Measurements from ENCODE around the gene CBFA2T3.

The CBFA2T3 gene

DNA sequence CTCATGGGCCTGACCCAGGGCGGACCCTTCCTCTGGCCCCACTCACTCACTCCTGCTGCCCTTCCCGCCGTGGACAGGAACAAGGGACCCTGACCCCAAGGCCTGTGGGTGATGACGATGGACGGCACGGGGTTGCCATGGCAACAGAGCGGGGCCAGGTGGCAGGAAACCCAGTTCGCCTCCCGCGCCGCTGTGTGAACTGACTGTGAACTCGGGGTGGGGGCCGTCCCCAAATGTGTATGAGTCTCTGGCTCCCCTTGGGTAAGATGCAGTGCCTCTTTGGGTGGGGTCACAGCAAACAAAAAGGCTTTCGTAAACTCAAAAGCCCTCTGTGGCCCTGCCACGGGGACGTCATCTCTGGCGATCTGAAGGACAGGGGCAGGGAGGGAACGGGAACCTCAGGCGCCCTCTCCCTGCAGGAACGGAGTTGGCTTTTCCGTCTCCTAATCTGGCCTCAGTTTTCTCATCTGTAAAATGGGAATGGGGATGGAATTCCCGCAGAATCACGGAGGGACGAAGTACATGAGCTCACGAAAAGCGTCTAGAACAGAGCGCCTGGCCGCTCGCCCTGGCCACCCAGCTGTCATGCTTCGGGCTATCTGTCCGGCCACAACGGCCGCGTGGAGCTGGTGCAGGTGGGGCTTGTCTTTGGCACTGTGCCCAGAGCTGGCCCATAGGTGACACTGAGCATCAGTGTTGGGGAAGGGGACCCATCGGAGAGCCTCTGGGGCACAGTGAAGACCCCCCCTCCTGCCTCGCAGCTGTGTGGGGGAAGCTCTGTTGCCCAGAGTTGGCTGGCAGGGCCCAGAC lies 65.7 kb downstream of the CBFA2T3 start:
- in situ Hi-C loops (cut with HindIII; ENCODE audit: low sequenced_read_pairs): no loop called here

DNA sequence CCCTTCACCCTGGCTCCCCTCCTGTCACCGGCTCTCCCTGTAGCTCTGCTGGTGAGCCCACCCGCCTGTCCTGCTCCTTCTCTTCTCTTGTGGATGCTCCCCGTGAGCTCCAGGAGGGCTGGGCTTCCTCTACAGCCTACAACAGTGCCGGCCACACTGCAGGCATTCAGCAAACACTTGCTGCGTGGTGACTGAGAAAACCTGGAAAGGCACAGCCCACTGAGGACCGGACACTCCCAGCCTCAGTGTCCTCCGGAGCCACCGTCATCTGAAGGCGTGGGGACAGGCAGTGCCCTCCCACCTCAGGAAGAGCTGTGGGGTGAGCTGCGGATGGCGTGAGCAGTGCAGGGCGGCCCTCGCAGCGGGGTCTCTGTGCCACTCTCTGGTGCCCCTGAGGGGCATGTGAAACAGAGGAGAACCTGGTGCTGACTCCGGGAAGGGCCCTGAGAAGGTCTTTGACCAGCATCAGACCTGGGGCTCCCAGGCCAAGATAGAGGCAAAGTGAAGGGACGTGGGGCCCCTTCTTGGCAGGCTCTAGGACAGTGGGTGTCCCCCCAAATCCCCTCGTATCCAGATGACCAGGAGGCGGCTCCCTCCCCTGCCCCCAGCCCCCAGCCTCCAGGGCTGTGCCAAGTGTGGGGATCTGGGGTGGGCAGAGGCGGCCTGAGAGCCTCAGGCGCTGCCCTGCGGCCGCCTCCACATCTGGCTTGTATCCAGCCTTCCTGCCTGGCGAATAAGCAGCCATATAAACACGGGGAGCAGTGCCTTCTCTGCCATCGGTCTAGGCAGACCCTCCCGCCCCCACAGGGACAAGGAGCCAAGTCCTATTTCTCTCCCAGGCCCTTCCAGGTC lies 66.5 kb downstream of the CBFA2T3 start:
- in situ Hi-C loops (cut with HindIII; ENCODE audit: low sequenced_read_pairs): no loop called here

DNA sequence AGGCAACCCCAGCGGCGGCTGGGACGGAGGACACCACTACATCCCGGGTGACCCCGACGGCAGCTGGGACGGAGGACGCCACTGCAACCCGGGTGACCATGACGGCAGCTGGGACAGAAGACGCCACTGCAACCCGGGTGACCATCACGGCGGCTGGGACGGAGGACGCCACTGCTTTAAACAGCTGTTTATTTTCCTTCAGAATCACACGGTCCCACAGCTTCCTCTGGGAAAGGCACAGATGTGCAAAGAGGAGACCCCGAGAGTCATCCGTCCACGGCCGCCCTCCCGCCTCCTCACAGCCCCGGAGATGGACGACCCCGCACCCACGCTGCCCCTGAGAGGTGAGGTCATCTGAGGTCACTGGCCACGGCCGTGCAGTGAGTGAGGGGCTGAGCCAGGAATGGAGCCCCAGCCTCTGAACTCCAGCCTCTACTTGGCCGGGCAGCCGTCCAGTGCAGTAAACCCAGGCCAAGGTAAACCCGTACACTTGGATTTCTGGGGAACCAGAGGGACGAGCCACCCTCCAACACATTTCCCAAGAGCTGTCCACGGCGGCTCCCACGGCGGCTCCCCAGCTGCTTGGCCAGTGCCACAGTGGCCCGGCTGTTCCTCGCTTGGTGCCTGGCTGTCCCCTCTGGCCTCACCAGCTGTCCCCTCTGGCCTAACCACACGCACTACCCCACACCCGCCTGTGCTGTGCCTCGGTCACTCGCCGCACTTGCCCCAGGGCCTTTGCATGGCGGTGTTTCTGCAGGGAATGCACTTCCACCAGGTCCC lies 67.4 kb downstream of the CBFA2T3 start:
- in situ Hi-C loops (cut with HindIII; ENCODE audit: low sequenced_read_pairs): no loop called here

DNA sequence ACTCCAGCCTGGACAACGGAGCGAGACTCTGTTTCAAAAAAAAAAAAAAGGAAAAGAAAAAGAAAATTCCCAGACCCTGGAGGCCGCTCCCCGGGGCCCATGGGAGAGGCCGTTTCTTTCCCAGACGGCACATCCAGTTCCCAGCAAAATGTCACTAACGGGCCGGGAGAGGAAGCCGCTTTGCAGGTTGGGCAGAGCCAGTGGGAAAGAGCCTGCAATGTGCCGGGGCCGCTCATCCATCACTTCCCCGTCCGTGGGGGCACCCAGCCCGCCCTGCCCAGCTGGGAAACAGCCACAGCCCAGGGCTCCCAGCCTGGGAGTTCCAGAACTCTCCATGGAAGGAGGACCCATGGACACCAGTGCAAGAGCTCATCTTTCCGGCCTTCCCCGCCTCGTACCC lies 68.7 kb downstream of the CBFA2T3 start:
- in situ Hi-C loops (cut with HindIII; ENCODE audit: low sequenced_read_pairs): no loop called here

DNA sequence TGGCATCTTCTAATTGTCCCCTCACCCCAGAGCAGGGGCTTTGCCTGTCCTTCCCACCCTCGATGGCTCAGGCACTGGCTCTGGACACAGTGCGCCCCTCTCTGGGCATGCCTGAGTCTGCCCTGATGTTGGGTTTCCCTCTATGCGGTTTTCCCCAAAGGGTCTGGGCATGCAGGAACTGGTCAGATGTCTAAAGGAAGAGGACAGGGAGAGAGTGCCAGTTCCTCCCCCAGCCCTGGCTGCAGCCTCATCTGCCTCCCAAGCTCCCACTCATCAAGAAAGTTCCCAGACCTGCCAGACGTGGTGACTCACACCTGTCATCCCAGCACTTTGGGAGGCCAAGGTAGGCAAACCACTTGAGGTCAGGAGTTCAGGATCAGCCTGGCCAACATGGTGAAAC lies 69.2 kb downstream of the CBFA2T3 start:
- in situ Hi-C loops (cut with HindIII; ENCODE audit: low sequenced_read_pairs): no loop called here

DNA sequence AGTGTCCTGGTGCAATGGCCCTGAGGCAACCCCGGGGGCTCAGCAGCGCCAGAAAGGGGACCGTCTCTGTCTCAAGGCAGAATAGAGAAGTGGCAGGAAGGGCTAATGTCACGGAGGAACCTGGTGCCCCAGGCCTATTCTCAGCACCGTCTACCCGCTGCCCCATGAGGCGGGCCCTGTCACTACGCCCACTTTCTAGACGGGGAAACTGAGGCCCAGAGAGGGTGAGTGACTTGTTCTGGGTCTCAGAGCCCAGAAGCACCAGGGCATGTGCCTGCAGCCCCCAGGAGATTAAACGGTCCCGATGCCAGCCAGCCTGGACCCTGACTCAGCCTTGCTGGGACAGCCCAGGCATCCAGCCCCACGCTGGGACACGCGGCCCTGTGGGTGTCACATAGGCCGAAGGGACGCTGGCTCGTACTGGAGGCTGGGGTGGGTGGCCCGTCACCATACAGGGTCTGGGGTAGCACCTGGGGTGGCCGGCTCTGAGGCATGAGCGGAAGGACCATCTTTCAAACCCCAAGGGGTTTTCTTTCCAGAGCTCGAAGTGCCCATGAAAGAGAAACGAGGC lies 70.4 kb downstream of the CBFA2T3 start:
- in situ Hi-C loops (cut with HindIII; ENCODE audit: low sequenced_read_pairs): no loop called here

DNA sequence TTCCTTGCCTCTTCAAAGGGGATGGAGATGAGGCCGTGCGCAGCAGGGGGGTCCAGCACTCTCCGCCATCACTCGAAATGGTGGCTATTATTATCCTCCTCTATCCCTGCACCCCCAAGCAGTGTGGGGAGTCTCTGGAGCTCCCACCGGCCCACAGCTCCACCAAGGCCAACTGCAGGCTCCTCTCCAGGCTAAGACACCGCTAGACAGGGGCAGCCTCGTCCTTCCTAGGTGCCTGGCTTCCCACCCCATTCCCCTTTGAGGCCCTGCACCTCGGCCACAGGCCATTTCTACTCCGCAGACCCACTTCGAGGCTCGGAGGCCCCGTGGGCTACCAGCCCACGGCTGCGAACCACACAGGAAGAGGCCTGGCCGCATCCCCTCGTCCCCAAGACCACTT lies 71.0 kb downstream of the CBFA2T3 start:
- in situ Hi-C loops (cut with HindIII; ENCODE audit: low sequenced_read_pairs): no loop called here

DNA sequence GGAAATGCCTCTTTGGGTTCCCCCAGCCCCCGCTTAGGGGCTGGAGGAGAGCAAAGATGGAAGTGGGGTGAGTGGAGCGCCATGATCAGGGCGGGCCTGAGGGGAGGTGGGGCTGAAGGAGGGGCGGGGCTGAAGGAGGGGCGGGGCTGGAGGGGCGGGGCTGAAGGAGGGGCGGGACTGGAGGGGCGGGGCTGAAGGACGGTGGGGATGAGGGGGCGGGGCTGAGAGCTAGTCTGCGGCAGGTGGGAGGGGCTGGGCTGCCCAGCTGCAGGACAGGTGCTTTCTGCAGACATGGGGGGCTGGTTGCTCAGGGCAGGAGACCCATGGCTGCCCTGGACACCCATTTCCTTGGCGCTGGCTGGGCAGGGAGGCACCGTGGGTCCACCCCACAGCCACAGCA lies 71.4 kb downstream of the CBFA2T3 start:
- in situ Hi-C loops (cut with HindIII; ENCODE audit: low sequenced_read_pairs): no loop called here

DNA sequence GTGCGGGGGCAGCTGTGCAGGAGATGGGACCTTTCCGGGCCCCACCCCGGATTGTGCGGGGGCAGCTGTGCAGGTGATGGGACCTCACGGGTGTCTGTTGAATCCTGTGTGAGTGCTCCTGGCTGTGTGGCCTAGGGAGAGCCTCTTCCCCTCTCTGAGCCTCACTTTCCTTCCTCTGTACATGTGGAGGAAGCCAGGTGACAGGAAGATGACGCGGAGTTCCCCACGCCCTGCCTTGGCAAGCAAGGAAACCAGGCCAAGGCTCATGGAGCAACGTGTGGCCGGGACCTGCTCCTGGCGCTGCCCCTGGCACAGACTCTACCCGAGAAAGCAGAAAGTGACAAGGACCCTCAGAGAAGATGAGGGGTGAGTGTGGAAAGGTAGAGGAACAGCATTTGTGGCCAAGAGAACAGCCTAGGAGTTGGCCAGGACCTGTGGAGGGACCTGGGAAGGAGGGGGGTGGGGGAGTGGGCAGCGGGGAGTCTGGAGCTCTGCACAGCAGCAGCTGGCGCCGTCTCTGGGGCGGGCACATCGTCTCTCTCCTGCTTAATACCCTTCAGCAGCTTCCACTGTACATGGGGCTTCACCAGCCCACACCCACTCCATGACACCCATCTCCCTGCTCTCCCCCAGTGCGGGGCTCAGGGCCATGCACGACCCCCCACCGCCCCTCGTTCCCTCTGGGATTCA lies 72.2 kb downstream of the CBFA2T3 start:
- in situ Hi-C loops (cut with HindIII; ENCODE audit: low sequenced_read_pairs): no loop called here

DNA sequence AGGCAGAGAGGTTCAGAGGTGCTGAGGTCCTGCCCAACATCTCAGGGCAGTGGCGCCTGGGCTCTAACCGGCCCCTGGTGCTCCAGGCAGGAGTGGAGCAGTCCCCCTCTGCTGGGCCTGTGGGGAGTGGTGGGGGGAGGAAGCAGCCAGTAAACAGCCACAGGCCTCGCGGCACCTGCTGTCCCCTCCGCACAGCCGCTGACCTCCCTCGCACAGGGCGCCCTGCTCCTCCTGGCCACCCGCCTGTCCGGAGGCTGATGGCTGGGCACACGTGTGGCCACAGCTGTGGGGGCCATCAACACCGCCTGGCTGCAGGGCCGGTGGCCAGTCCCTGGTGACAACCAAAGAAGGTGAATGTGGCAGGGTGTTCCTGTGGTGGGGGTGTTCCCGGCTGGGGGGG lies 73.7 kb downstream of the CBFA2T3 start:
- in situ Hi-C loops (cut with HindIII; ENCODE audit: low sequenced_read_pairs): no loop called here

DNA sequence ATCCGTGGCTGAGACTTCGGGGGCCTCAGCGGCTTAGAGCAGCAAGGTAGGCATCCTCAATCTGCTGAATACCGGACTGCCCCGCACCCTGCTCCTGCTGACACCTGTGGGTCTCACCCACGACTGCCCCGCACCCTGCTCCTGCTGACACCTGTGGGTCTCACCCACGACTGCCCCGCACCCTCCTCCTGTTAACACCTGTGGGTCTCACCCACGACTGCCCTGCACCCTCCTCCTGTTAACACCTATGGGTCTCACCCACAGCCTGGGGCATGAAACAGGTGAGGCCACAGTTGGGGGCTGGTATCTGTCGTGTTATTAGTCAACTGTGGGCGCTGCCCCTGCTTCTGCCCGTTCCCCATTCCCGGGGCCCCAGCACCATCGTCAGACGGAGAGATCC lies 74.3 kb downstream of the CBFA2T3 start:
- in situ Hi-C loops (cut with HindIII; ENCODE audit: low sequenced_read_pairs): no loop called here

DNA sequence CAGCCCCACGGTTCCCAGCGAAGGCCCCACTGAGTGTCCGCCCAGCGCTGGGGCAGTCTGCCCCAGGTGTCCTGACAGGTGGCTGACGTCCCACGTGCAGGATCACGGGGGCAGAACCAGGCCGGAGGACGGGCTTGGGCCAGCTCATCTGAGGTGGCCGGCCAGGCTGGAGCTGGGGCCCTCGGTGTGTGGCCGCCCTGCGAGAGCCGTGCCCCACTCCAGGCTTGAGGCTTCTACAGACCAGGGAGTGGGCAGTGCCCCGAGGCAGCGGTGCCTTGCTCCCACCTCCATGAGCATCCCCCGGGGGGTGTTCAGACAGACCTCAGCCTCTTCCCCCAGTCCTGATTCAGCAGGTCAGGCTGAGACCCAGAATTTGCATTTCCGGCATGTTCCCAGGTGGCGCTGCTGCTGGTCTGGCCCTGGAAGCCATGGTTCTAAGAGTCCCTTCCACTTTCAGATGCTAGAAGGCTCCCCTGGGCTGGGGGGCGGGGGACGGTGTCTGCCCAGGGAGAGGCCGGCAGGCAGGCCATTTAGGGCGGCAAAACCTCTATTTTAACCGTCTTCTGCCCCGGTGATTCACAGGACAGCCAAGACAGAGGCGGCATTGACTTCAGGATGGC lies 75.2 kb downstream of the CBFA2T3 start:
- in situ Hi-C loops (cut with HindIII; ENCODE audit: low sequenced_read_pairs): no loop called here

DNA sequence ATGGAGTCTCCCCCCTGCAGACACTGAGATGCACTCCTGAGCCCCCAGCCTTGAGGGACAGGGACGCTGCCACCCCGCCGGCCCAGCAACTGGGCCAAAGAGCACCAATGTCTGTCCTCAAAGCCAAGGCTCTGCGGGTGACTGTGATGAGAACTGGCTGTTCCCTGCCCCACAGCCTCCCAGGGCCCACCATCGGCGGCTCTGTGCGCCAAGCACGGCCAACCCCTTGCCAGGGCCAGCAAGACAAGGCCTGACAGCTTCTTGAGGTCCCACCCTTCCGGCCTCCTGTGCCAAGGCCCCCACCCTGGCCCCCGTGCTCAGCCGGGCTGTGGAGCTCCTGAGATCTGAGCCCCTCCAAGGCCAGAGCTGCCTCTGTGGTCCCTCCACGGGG lies 76.3 kb downstream of the CBFA2T3 start:
- in situ Hi-C loops (cut with HindIII; ENCODE audit: low sequenced_read_pairs): no loop called here

DNA sequence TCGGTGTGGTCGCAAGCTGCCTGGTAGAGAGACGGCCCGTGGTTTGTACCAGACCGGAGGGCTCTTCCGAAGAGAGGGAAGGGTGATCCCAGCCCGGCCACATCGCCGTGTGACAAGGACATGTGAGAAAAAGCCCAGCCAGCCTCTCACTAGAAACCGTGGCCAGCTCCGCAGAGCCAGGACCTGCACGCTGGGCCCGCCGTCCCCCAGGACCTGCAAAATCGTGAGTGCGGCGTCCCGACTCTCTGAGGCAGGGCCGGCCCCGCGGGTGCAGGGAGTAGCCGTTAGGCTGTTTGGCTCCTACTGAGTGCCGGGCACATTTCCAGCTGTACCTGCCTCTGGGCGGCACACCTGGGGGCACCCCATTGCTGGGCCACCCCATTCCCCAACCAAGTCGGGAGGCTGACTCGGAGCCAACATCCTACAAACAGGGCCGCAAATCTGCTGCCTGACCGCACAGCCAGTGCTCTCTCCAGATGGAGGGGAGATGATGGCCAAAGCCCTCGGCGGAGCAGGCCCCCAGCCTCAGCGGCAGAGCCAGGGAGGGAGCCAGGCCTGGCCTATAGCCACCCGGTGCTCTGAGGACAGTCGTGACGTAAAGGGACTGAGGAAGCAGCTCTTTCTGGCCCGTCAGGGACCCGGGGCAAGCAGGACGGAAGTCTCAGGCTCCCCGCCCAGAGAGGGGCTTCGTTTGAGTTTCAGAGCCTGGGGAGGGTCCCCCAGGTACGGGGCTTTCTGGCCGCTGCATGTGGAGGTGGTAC lies 76.9 kb downstream of the CBFA2T3 start:
- in situ Hi-C loops (cut with HindIII; ENCODE audit: low sequenced_read_pairs): no loop called here

DNA sequence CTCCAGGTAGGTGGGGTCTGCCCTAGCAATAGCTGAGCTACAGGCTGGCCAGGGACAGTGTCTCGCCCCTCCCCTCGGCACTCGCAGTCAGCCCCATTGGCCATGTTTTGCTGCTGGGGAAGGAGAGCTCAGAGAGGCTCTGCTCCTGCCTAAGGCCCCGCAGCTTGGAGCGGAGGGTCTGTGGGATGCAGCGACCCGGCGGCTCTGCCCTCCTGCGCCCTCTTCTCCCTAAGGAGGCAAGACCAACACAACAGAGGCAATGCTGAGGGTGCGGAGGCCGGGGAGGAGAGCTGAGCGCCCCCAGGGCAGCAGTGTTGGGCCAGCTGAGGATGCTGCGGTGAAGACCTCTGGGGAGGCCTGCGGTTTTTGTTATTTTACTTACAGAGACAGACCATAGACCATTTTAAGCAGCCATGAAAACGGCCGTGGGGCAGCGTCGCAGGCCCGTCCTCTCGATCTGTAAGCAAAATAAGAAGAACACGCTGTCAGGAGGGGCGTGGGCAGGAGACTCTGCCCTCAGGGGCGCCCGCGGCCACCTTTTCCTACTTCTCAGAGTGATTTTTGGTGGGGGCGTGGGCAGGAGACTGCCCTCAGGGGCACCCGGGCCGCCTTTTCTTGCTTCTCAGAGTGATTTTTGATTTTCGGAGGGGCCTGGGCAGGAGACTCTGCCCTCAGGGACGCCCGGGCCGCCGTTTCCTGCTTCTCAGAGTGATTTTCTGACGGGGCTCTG lies 79.1 kb downstream of the CBFA2T3 start:
- in situ Hi-C loops (cut with HindIII; ENCODE audit: low sequenced_read_pairs): no loop called here

DNA sequence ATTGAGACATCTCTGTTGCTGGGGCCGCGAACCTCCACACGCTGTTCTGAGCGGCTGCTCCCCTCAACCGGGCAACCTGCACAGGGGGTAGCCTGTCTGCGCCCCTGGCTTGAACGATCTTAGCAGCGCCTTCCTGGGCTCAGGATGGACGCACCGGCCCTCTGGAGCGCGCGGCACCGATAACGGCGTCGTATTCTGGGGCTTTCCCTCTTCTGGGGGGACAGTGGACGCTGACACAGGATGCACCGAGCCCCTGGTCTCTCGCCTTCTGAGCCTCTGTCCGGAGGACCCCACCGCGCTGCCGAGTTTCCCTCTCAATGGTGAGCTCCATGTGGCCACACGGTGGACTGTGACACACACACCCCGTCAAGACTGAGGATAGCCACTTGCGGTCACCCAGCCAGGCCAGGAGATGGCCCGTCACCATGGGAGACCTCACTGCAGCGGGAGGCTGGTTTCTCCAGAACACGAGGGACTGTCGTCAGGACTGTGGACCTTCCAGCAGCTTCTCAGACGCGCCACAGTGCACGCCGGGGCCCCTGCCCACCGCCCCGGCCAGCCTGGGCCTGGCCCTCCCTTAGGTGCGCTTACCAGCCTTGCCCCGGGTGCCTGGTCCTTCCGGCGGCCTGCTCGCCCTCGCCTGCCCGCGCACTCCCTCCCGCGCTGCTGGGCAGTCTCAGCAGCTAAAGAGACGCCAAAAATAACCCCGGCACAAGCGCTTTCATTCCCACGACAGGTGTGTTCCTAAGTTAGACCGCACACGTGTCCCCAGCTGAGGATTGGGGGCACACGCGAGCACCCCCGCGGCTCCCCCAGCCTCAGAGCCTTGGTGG lies 80.6 kb downstream of the CBFA2T3 start:
- in situ Hi-C loops (cut with HindIII; ENCODE audit: low sequenced_read_pairs): no loop called here

DNA sequence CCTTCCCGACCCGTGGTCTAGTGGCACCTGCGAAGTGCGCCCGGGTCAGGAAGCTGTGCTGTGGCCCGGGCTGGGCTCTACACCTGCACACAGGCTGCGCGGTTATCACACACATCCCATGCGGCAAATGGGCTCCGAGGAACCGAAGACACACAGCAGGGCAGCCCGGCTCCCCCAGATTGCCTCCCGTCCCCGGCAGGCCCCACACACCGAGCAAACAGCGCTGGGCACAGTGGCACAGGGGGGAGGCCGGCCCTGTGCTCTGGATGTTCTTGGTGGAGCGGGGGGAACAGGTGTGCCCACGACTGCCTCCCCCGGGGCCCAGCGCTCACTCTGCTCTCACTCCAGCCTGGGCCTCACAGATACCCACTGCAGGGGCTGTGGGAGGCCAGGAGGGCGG lies 81.7 kb downstream of the CBFA2T3 start:
- in situ Hi-C loops (cut with HindIII; ENCODE audit: low sequenced_read_pairs): no loop called here

All from endothelial cell of hepatic sinusoid (primary cell).